ENCODE measurements around the gene CDX1.
A peak's percentile ranks its signal among the peaks of the same experiment; 100 is the strongest.

Gene CDX1

DNA sequence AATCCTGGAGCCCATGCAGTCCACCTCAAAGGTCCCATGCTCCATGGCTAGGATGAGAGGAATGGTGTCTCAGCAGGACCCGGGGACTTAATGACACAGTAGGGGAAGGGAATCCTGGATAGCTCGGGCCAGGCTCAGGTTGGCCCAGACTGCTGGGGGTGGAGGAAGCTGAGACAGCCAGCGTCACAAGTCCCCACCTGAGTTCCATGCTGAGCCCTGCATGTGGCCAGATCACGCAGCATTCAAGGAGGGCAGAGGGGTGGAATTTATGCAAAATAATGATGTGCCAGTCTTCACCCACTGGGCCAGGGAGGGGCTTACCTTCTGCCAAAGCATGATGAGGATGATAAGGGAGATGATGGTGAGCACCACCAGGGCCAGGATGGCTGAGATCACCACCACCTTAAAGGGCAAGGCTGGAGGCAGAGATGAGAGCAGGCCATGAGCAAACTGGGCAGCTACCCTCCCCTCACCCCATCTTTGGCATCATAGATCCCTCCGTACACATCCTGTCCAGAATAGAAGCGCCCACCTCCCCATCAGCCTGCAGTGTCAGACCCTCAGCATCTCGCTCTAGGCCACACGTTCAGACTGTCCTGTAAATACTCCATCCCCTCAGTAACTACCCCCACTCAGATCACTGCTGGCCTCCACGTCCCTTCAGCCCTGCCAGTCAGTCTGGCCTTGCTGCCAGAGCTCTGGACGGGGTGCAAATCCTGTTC lies 40.2 kb upstream of the CDX1 start:
- Mint-ChIP-seq H3K27me3 (no peaks in the 10 kb centered on the region), H3K27ac (no peak overlapping the region), H3K4me3 (no peak overlapping the region), H3K9me3 (no peaks in the 10 kb centered on the region), H3K36me3 (ENCODE audit: low read depth) (no peaks in the 10 kb centered on the region), H3K4me1 (ENCODE audit: low read depth) (no peaks in the 10 kb centered on the region)

DNA sequence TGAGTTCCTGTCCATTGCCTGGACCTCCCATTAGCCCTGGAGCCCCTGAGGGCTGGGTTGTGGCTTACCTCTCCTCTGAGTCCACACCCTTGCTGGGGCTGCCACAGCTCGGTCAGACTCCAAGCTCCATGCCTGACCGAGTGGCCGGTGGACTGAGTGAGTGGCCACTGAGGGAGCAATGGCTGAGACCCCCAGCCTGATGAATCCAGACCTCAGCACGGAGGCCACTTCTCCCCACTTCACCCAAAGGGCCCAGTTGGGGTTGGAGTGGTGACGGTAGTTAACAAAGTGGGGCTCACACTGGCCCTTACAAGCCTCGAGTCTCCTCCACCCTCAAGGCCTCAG lies 39.7 kb upstream of the CDX1 start:
- Mint-ChIP-seq H3K36me3 (ENCODE audit: low read depth) (no peaks in the 10 kb centered on the region), H3K27ac (no peak overlapping the region), H3K27me3 (no peaks in the 10 kb centered on the region), H3K4me3 (no peak overlapping the region), H3K4me1 (ENCODE audit: low read depth) (no peaks in the 10 kb centered on the region), H3K9me3 (no peaks in the 10 kb centered on the region)

DNA sequence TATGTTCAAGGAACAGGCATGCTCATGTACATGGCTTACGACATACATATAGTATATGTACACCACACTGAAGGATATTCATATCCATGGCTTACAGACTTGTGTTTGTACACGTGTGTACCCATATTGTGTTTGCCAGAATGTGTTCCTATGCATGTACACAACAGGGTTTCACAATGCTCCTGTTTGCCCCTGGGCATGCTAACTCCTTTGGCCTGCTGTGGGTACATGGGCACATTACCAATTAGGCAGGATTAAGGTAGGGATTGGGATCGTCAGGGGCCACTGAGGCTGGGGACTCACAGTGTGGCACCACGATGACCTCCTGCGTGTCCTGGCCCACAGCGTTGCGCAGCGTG lies 37.1 kb upstream of the CDX1 start:
- H3K9me3 Mint-ChIP-seq, result no peaks in the 10 kb centered on the region
- H3K27ac Mint-ChIP-seq, result no peak overlapping the region
- no peaks in the 10 kb centered on the region for H3K4me1 Mint-ChIP-seq (ENCODE audit: low read depth)
- H3K27me3 Mint-ChIP-seq, result no peaks in the 10 kb centered on the region
- no peak overlapping the region for H3K4me3 Mint-ChIP-seq
- no peaks in the 10 kb centered on the region for H3K36me3 Mint-ChIP-seq (ENCODE audit: low read depth)

DNA sequence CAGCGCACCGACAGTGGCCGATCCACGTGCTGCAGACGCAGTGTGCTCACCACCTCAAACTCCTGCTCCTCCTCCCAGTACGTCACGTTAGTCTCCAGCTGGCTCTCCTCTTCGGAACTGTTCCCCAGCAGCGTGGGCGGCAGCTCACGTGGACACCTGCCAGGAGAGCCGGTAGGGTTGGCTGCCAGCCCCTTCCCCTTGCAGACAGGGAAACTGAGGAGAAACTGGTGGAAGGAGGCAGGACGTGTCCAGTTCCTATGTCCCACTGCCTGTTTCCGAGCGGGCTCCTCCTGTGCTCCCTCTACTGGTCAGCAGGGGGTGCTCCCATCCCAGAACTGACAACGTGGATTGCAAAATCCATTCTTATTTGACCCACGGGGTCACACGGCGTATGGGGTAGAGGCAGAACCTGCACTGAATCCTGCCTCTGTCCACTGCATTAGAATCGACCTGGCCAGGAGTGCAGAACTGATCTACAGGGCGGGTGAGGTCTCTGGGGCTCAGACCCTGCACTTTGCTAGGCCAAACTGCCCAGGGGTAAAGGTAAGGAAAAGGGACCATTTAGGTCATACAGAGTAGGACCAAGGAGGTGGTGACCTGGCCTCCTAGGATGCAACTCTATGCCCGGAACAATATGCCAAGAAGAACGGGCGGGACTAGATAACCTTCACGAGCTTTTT lies 36.6 kb upstream of the CDX1 start:
- Mint-ChIP-seq H3K4me1 (ENCODE audit: low read depth) (no peaks in the 10 kb centered on the region), H3K9me3 (no peaks in the 10 kb centered on the region), H3K4me3 (no peak overlapping the region), H3K27ac (no peak overlapping the region), H3K27me3 (no peaks in the 10 kb centered on the region), H3K36me3 (ENCODE audit: low read depth) (no peaks in the 10 kb centered on the region)

DNA sequence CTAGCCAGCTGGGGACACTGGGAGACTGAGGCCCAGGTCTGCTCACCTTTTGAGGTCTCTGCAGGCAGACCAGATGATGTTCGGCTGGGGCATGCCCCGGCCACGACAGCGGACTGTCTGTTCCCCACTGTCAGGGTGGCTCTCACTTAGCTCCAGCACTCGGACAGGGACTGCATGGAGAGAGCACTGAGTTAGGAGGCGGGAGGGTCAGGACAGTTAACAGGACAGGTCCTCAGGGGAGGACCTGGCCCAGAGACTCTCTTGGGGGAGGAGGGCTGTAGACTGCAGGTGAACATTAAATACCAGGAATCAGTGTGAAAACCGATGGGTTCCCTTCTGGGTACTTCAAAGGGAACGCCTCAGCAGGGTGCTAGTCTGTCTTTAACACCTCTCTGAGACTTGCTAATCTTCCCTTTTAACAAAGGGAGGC lies 36.1 kb upstream of the CDX1 start:
- H3K4me3 Mint-ChIP-seq, result no peak overlapping the region
- H3K36me3 Mint-ChIP-seq (ENCODE audit: low read depth), result no peaks in the 10 kb centered on the region
- no peak overlapping the region for H3K27ac Mint-ChIP-seq
- no peaks in the 10 kb centered on the region for H3K4me1 Mint-ChIP-seq (ENCODE audit: low read depth)
- no peaks in the 10 kb centered on the region for H3K27me3 Mint-ChIP-seq
- no peaks in the 10 kb centered on the region for H3K9me3 Mint-ChIP-seq

DNA sequence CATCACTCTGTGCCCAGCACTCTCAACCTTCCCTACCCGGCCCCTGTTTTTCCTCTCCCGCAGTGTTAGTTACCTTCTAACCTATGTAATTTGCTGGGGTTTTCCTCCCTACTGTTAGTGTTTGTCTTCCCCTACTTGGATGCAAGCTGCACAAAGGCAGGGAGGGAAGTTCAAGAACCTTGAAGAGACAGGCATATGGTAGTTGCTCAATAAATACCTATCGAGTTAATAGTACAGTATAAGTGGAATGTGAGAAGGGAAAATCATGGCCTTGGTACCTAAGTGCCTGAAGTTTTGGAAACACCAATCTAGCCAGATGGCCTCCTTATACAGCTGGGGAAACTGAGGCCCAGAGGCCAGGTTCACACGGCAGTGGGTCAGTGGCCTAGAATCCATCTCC lies 35.1 kb upstream of the CDX1 start:
- no peaks in the 10 kb centered on the region for H3K4me1 Mint-ChIP-seq (ENCODE audit: low read depth)
- H3K27me3 Mint-ChIP-seq, result no peaks in the 10 kb centered on the region
- no peak overlapping the region for H3K4me3 Mint-ChIP-seq
- no peaks in the 10 kb centered on the region for H3K9me3 Mint-ChIP-seq
- H3K27ac Mint-ChIP-seq, result no peak overlapping the region
- H3K36me3 Mint-ChIP-seq (ENCODE audit: low read depth), result no peaks in the 10 kb centered on the region

DNA sequence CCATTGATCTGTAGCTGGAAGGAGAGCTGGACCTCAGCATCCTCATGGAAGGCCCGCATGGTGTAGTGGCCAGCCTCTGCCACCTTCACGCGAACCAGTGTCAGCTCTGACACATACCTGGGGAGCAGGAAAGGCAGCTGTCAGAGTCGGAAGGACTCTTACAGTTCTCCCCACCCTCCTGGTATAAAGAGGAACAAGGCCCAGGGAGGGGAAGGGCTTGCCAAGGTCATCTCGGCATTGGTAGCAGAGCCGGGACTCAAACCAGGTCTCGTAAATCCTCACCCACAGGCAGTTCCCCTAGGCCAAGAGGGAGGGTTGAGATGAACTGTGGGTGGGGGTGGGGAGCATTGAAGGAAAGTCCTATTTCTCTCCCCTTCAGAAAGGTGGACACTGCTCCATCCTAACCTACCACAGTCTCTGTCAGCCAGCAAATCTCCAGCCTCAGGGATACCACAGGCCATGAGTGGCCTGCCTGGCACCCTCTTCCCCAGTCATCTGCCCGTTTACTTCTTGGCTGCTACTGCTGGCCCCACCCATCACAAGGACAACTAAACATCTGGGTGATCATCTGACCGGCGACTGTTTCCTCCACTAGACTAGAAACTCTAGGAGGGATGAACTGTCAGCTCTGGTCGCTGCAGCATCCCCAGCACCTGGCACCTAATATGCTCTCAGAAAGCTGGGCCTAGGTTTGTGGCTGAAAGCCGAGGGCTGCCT lies 34.4 kb upstream of the CDX1 start:
- Mint-ChIP-seq H3K27ac (peak overlapping the region; percentile 56), H3K36me3 (ENCODE audit: low read depth) (no peaks in the 10 kb centered on the region), H3K9me3 (no peaks in the 10 kb centered on the region), H3K27me3 (no peaks in the 10 kb centered on the region), H3K4me1 (ENCODE audit: low read depth) (no peaks in the 10 kb centered on the region), H3K4me3 (no peak overlapping the region)

DNA sequence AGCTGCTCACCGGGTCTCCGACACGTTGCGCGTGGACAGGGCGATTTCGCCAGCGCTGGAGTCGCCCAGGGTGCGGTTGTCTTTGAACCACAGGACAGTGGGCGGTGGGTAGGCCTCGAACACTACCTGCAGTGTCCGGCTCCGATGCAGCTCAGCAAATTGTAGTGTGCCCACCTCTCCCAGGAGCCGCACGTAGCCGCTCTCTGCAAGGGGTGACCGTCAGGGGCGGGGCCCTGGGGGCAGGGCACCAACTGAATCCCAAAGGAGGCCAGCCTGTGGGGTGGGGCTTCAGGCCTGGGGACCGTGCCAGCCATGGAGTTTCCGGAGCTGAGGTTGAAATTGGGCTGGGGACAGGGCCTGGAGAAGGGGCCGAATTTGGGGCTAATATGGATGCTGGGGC lies 33.8 kb upstream of the CDX1 start:
- Mint-ChIP-seq H3K36me3 (ENCODE audit: low read depth) (no peaks in the 10 kb centered on the region), H3K4me3 (no peak overlapping the region), H3K4me1 (ENCODE audit: low read depth) (no peaks in the 10 kb centered on the region), H3K27ac (no peak overlapping the region), H3K9me3 (no peaks in the 10 kb centered on the region), H3K27me3 (no peaks in the 10 kb centered on the region)

DNA sequence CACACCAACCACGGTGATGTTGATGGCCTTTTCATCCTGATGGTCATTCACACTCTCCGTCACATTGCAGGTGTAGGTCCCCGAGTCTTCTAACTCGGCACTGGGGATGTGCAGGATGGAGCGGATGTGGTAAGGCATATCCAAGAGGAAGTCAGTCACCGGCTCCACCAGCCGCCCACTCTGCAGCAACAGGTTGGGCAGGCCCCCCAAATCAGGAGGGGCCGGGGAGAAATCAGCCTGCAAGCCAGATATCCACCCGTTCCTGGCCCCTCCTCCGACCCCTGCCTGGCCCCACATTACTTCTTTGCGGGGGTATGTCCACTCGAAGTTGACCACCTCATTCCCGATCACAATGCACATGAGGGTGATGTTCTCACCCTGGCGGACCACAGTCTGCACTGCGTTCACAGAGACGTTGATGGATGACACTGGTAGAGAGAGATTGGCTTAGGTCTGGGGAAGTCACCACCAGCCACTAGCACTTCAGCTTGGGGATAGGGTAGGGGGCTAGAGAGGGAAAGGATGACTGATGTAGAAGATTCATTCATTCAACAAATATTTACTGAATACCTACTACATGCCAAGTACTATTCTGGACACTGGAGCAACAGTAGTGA lies 32.9 kb upstream of the CDX1 start:
- H3K4me3 Mint-ChIP-seq, result no peak overlapping the region
- H3K27ac Mint-ChIP-seq, result no peak overlapping the region
- H3K36me3 Mint-ChIP-seq (ENCODE audit: low read depth), result no peaks in the 10 kb centered on the region
- H3K27me3 Mint-ChIP-seq, result no peaks in the 10 kb centered on the region
- no peaks in the 10 kb centered on the region for H3K9me3 Mint-ChIP-seq
- no peaks in the 10 kb centered on the region for H3K4me1 Mint-ChIP-seq (ENCODE audit: low read depth)

DNA sequence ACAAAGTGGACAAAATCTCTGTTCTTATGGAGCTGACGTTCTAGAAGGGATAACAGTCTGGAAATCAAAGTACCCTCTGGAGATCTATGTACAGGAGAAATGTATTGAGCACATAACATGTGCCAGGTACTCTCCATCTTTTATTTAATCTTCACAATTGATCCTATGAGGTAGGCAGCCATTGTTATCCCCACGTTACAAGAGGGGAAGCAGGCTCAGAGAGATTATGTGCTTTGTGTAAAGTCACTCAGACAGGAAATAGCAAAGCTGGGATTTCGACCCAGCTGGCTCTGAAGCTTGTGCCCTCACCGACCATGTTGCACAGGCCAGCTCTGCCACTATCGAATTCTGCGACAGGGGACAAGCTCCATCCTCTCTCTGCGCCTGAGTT lies 32.4 kb upstream of the CDX1 start:
- Mint-ChIP-seq H3K27me3 (no peaks in the 10 kb centered on the region), H3K36me3 (ENCODE audit: low read depth) (no peaks in the 10 kb centered on the region), H3K4me1 (ENCODE audit: low read depth) (no peaks in the 10 kb centered on the region), H3K9me3 (no peaks in the 10 kb centered on the region), H3K27ac (no peak overlapping the region), H3K4me3 (no peak overlapping the region)

DNA sequence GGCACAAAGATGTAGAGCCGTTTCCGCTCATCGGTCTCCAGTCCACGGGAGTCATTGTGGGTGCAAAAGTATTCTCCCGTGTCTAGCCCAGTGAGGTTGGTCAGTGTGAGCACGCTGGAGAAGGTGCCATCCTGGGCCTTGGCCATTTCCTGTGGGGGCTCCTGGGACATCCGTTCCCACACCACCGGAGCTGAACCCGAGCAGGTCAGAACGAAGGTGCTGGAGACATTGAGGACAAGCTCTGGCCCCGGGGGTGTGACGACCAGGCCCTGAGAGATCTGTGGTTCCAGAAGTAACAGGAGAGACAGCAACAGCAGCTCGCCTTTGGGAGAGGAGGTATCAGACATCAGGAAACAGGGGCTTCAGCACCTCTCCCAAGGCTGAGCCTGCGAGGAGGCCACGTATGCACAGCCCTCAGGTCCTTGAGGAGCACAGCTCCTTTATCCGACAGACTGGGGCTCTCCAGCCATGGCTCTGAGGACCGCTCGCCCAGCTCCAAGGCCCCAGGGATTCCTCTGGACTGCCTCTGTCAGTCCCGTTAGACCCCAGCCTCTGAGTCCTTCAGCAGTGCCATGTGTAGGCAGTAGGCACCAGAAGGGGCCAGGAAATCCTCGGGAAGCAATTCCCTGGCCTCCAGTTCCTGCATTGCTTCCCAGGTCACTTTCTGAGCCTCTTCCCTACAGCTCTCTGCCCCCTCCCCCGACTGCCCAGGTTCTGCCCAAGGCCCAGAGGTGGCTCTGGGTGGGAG lies 30.8 kb upstream of the CDX1 start:
- Mint-ChIP-seq H3K4me1 (ENCODE audit: low read depth) (no peaks in the 10 kb centered on the region), H3K9me3 (no peaks in the 10 kb centered on the region), H3K4me3 (no peak overlapping the region), H3K27ac (no peak overlapping the region), H3K27me3 (no peaks in the 10 kb centered on the region), H3K36me3 (ENCODE audit: low read depth) (no peaks in the 10 kb centered on the region)

DNA sequence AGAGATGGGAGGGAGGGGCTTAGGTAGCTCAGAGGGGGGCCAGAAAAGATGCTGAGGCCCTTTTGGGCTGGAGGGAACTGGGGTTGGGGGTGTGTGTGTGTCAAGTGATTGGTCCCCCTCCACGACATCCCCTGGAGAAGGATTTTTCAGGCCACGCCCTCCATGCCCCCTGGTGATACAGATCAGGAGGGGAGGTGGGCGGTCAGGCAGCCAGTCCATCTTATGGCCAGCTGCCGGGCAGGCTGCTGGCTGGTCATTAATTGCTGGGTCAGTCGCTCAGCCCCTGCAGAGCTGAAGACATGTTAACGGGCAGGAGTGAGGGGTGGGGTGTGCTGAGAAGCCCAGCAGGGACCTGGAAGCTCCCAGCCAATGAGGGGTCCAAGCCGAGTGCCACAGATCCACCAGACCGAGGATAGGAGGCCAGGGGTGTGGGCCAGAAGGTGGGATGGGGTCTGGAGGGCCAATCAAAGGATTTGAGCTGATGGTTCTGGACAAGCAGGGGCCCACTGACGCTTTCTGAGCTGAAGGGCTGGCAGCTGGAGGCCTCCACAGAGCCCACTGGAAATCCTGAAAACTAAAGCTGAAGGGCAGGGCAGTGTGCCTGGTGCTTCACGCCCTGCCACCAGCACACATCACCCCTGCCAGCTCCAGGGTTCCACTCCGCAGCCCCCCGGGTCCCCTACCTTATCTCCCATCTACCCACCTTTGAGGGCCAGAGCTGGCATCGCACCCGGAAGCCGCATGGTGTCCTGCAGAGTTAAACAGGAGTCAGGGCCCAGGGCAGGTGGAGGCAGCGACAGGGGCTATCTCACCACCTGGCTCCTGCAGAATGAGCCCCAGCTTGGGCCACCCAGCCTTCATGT lies 30.0 kb upstream of the CDX1 start:
- Mint-ChIP-seq H3K4me1 (ENCODE audit: low read depth) (no peaks in the 10 kb centered on the region), H3K36me3 (ENCODE audit: low read depth) (no peaks in the 10 kb centered on the region), H3K27ac (no peak overlapping the region), H3K9me3 (no peaks in the 10 kb centered on the region), H3K27me3 (no peaks in the 10 kb centered on the region), H3K4me3 (no peak overlapping the region)

DNA sequence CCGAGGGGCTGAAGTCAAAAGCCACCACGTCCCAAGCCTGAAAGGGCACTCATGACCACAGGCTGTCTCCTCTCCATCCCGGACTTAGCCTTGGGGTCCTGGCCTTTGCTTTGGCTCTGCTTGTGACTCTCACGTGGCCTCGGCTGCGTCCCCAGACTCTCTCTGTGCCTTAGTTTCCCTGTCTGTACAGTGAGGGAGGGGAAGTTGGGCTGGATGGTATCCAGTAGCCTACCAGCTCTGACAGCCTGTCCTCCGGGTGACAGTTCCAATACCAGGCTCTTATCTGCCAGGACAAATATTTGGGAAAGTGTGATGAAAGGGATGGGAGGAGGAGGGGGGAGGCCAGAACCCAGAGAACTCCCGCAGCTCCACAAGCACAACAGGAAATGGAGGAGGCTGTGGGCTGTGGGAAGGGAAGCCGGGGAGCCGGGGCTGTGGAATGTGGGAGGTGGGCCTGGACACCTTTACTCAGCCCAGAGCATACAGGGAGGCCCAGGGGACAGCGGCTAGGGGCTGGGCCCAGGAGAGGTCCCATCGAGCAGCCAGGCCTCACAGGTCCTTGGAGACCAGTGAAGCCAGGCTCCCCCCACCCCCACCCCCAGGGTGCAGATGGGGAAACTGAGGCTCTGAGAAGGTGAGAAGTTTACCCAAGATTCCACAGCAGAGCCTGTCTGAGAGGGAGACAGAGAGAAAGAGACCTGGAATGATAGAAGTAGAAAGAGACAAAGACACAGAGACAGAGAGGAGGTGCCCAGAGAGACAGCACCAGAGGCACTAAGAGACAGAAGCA lies 29.2 kb upstream of the CDX1 start:
- Mint-ChIP-seq H3K36me3 (ENCODE audit: low read depth) (no peaks in the 10 kb centered on the region), H3K27ac (no peak overlapping the region)

More for the DNA sequence above, 29.2 kb upstream of the CDX1 start:
- no peaks in the 10 kb centered on the region for H3K9me3 Mint-ChIP-seq
- H3K4me1 Mint-ChIP-seq (ENCODE audit: low read depth), result no peaks in the 10 kb centered on the region
- H3K4me3 Mint-ChIP-seq, result no peak overlapping the region
- no peaks in the 10 kb centered on the region for H3K27me3 Mint-ChIP-seq

Measured in stimulated activated naive CD8-positive, alpha-beta T cell treated with anti-CD3 and anti-CD28 coated beads, Interleukin-15, Interleukin-2, amounts not matched to agents 100 ng/mL and 50 ng/mL, for 24 hours (primary cell).